H9 (cell line): ENCODE results near the gene ANKS1B. TPM values are rescaled to one million over a fixed set of nuclear protein-coding genes. Genes with fewer than 3 reads are reported as not detected.

Experiments used
- DNase-seq: peaks from one replicate; pipeline ENCODE4 v3.0.0-alpha.2; 2017
- H2AFZ ChIP-seq: one replicate; pipeline ENCODE4 v1.6.1; 2013; ENCODE audit warnings: mild to moderate bottlenecking, low read length, control low read depth, moderate library complexity
- H2AK5ac ChIP-seq: 2 replicates; pipeline ENCODE4 v1.6.1; 2013; ENCODE audit warnings: low read length, control low read depth, mixed read lengths; ENCODE audit not compliant: insufficient read length
- H2BK120ac ChIP-seq: one replicate; pipeline ENCODE4 v1.6.1; 2013; ENCODE audit warnings: low read depth, mild to moderate bottlenecking, low read length, control low read depth, inconsistent platforms; ENCODE audit not compliant: poor library complexity, severe bottlenecking
- H2BK12ac ChIP-seq: 2 replicates; pipeline ENCODE4 v1.6.1; 2013; ENCODE audit warnings: low read length, control low read depth, mixed read lengths, low read depth; ENCODE audit not compliant: insufficient read length
- H2BK15ac ChIP-seq: 2 replicates; pipeline ENCODE4 v1.6.1; 2013; ENCODE audit warnings: low read depth, low read length, control low read depth
- H2BK20ac ChIP-seq: one replicate; pipeline ENCODE4 v1.6.1; 2013; ENCODE audit warnings: low read depth, mild to moderate bottlenecking, low read length, control low read depth, inconsistent platforms; ENCODE audit not compliant: poor library complexity, severe bottlenecking
- H2BK5ac ChIP-seq: 2 replicates; pipeline ENCODE4 v1.6.1; 2013; ENCODE audit warnings: low read length, control low read depth, mixed read lengths; ENCODE audit not compliant: insufficient read length
- H3K14ac ChIP-seq: 2 replicates; pipeline ENCODE4 v1.6.1; 2013; ENCODE audit warnings: low read length, control low read depth; ENCODE audit not compliant: insufficient read depth
- H3K18ac ChIP-seq: 2 replicates; pipeline ENCODE4 v1.6.1; 2013; ENCODE audit warnings: low read depth, mild to moderate bottlenecking, mixed read lengths, low read length, control low read depth; ENCODE audit not compliant: insufficient read length
- H3K23ac ChIP-seq: 2 replicates; pipeline ENCODE4 v1.6.1; 2013; ENCODE audit warnings: low read length, control low read depth, mixed read lengths, low read depth; ENCODE audit not compliant: insufficient read length
- H3K23me2 ChIP-seq: 2 replicates; pipeline ENCODE4 v1.6.1; 2013; ENCODE audit warnings: low read depth, mild to moderate bottlenecking, mixed read lengths, low read length, control low read depth; ENCODE audit not compliant: insufficient read length, poor library complexity, severe bottlenecking
- H3K27ac ChIP-seq: 2 replicates; pipeline ENCODE4 v1.5.1; 2013; ENCODE audit warnings: low read length, control low read depth, mixed read lengths, low read depth; ENCODE audit not compliant: insufficient read length
- H3K27me3 ChIP-seq: 2 replicates; pipeline ENCODE4 v1.6.1; 2013; ENCODE audit warnings: low read length, control low read depth, inconsistent platforms; ENCODE audit not compliant: insufficient read depth
- H3K4ac ChIP-seq: 2 replicates; pipeline ENCODE4 v1.6.1; 2013; ENCODE audit warnings: low read depth, mild to moderate bottlenecking, control low read depth, inconsistent platforms, low read length, moderate library complexity
- H3K4me1 ChIP-seq: 2 replicates; pipeline ENCODE4 v1.6.1; 2013; ENCODE audit warnings: low read length, control low read depth, inconsistent platforms; ENCODE audit not compliant: insufficient read depth
- H3K4me2 ChIP-seq: 2 replicates; pipeline ENCODE4 v1.6.1; 2013; ENCODE audit warnings: low read length, control low read depth, mixed read lengths; ENCODE audit not compliant: insufficient read length, insufficient read depth
- H3K56ac ChIP-seq: 2 replicates; pipeline ENCODE4 v1.6.1; 2013; ENCODE audit warnings: low read depth, mild to moderate bottlenecking, mixed read lengths, low read length, control low read depth; ENCODE audit not compliant: insufficient read length
- H3K79me1 ChIP-seq: 2 replicates; pipeline ENCODE4 v1.6.1; 2013; ENCODE audit warnings: low read depth, mild to moderate bottlenecking, moderate library complexity, low read length, control low read depth, inconsistent platforms; ENCODE audit not compliant: insufficient read depth, poor library complexity, severe bottlenecking
- H3K79me2 ChIP-seq: 2 replicates; pipeline ENCODE4 v1.6.1; 2013; ENCODE audit warnings: low read length, control low read depth, inconsistent platforms; ENCODE audit not compliant: insufficient read depth
- H3K9ac ChIP-seq: 2 replicates; pipeline ENCODE4 v1.6.1; 2013; ENCODE audit warnings: low read length, control low read depth, mixed read lengths; ENCODE audit not compliant: insufficient read length; ENCODE audit errors: extremely low read depth
- H3K9me3 ChIP-seq: one replicate; pipeline ENCODE4 v1.6.1; 2013; ENCODE audit warnings: low read depth, low read length, inconsistent platforms; ENCODE audit not compliant: control insufficient read depth
- H3T11ph ChIP-seq: one replicate; pipeline ENCODE4 v1.6.1; 2013; ENCODE audit warnings: mild to moderate bottlenecking, low read length, control low read depth, inconsistent platforms
- H4K20me1 ChIP-seq: one replicate; pipeline ENCODE4 v1.6.1; 2013; ENCODE audit not compliant: control insufficient read depth, insufficient read length, insufficient read depth
- H4K5ac ChIP-seq: 2 replicates; pipeline ENCODE4 v1.6.1; 2013; ENCODE audit warnings: low read depth, mild to moderate bottlenecking, mixed read lengths, low read length, control low read depth; ENCODE audit not compliant: insufficient read length
- H4K8ac ChIP-seq: replicated peaks from 2 replicates; pipeline ENCODE4 v1.6.1; 2013; ENCODE audit warnings: low read length, control low read depth, mixed read lengths, low read depth; ENCODE audit not compliant: insufficient read length
- H4K91ac ChIP-seq: 2 replicates; pipeline ENCODE4 v1.6.1; 2013; ENCODE audit warnings: low read depth, mild to moderate bottlenecking, moderate library complexity, mixed read lengths, low read length, control low read depth; ENCODE audit not compliant: insufficient read length
- H3K27ac Mint-ChIP-seq, 3 experiments: 2 replicates in 2 of 3; 3 replicates in 1 of 3; pipeline ENCODE4 v1.8.0; 2020 to 2021; ENCODE audit warnings: mixed read lengths in 3 of 3, mild to moderate bottlenecking in 1 of 3, moderate library complexity in 1 of 3
- H3K27me3 Mint-ChIP-seq: 2 replicates; pipeline ENCODE4 v1.8.0; 2021; ENCODE audit warnings: low read depth, mild to moderate bottlenecking, moderate library complexity, mixed read lengths
- H3K36me3 Mint-ChIP-seq, 3 experiments: 2 replicates in 2 of 3; 3 replicates in 1 of 3; pipeline ENCODE4 v1.8.0; 2020 to 2021; ENCODE audit warnings: low read depth in 3 of 3, mixed read lengths in 3 of 3; ENCODE audit not compliant: insufficient read depth in 1 of 3
- H3K4me1 Mint-ChIP-seq, 2 experiments: 2 replicates each; pipeline ENCODE4 v1.8.0; 2020; ENCODE audit warnings: mixed read lengths in 2 of 2
- H3K4me3 Mint-ChIP-seq, 2 experiments: 2 replicates in 1 of 2; 3 replicates in 1 of 2; pipeline ENCODE4 v1.8.0; 2020 to 2021; ENCODE audit warnings: mild to moderate bottlenecking in 2 of 2, mixed read lengths in 2 of 2, moderate library complexity in 1 of 2
- H3K9me3 Mint-ChIP-seq, 2 experiments: 2 replicates in 1 of 2; 3 replicates in 1 of 2; pipeline ENCODE4 v1.8.0; 2020; ENCODE audit warnings: mild to moderate bottlenecking in 2 of 2, mixed read lengths in 2 of 2, moderate library complexity in 1 of 2
- CTCF ChIP-seq: fragments of 200-600 bp; sonication (generic); conservative IDR thresholded peaks from 3 replicates; pipeline ENCODE4 v1.8.0; 2021; ENCODE audit warnings: antibody characterized with exemption, mild to moderate bottlenecking
- WGBS: extraction: QIAGEN DNeasy Blood & Tissue Kit; methylation state at CpG from one replicate; pipeline ENCODE4 v1.1.7; 2013; ENCODE audit warnings: missing lambda C conversion rate, low lambda C conversion rate, mixed read lengths; ENCODE audit not compliant: insufficient read length; ENCODE audit errors: extremely low coverage; 5-methylcytosine and 5-hydroxymethylcytosine counted together
- total RNA-seq: library from RNA; stranded (reverse); gene quantifications from 2 replicates; pipeline ENCODE4 v1.2.1, GENCODE V29; 2021

The ANKS1B gene
- total RNA-seq, 1 experiment from 2014 or later: 4.1 TPM

GRCh38 chr12:99259040-99259934 is 725.4 kb downstream of the ANKS1B start:
- Histone ChIP-seq H3K4me2 (no peak overlapping the region), H2AFZ (no peak overlapping the region), H3K27ac (no peak overlapping the region), H2BK120ac (peak overlapping the region; percentile 61), H4K20me1 (no peaks in the 10 kb centered on the region), H3K56ac (no peak overlapping the region), H3K27me3 (no peaks in the 10 kb centered on the region), H2AK5ac (no peak overlapping the region), H2BK15ac (no peak overlapping the region), H3K4ac (no peak overlapping the region), H3K4me1 (no peaks in the 10 kb centered on the region), H4K5ac (no peak overlapping the region), H3K14ac (no peak overlapping the region), H4K8ac (no peak overlapping the region), H3K18ac (no peak overlapping the region), H3K9me3 (no peaks in the 10 kb centered on the region), H3K23ac (no peak overlapping the region), H3K23me2 (no peaks in the 10 kb centered on the region), H2BK5ac (no peak overlapping the region), H2BK20ac (no peak overlapping the region), H3K79me1 (no peaks in the 10 kb centered on the region), H2BK12ac (no peak overlapping the region), H3K9ac (no peak overlapping the region), H4K91ac (no peak overlapping the region), H3T11ph (no peak overlapping the region), H3K79me2 (no peaks in the 10 kb centered on the region)
- H3K36me3 Mint-ChIP-seq: peaks cover 0 to 5% (median 4%) of the 10 kb centered on the region in 3 experiments; a peak in 4 of 7 replicates
- H3K4me1 Mint-ChIP-seq: peaks cover 17 to 21% of the 10 kb centered on the region in 2 experiments
- H3K9me3 Mint-ChIP-seq: no peaks in the 10 kb centered on the region; a peak in 1 of 5 replicates
- H3K27ac Mint-ChIP-seq: peak overlapping the region; percentile 12 to 71 (median 52); a peak in 5 of 7 replicates
- WGBS: no CpG with 5 or more reads among the region's 12 CpGs
- DNase-seq: no peak
- H3K4me3 Mint-ChIP-seq: no peak overlapping the region
- no peaks in the 10 kb centered on the region for H3K27me3 Mint-ChIP-seq
- no peak for TF ChIP-seq CTCF
